HG03565 (cell line): ENCODE results near the gene FARP1.

Experiments
- ATAC-seq: cut with Tn5 transposase; IDR thresholded peaks from one replicate; pipeline ENCODE4 v1.9.1; 2021; ENCODE audit warnings: mild to moderate bottlenecking, moderate library complexity; ENCODE audit not compliant: unreplicated experiment

FARP1 gene

GRCh38 chr13:98275681-98276171 is 132.8 kb downstream of the FARP1 start:
- no peak for ATAC-seq

- ATAC-seq, result no peak
Measured at GRCh38 chr13:98276486-98276885, 133.6 kb downstream of the FARP1 start.

GRCh38 chr13:98278068-98278724 is 135.3 kb downstream of the FARP1 start:
- no peak for ATAC-seq

- ATAC-seq, result no peak
Measured at GRCh38 chr13:98279473-98280175, 136.7 kb downstream of the FARP1 start.

- ATAC-seq, result no peak
Measured at GRCh38 chr13:98280176-98280510, 137.2 kb downstream of the FARP1 start.

GRCh38 chr13:98284679-98285078 is 141.8 kb downstream of the FARP1 start:
- ATAC-seq, result no peak

GRCh38 chr13:98285317-98285716 is 142.4 kb downstream of the FARP1 start:
- no peak for ATAC-seq

GRCh38 chr13:98285852-98286594 is 143.1 kb downstream of the FARP1 start:
- no peak for ATAC-seq

GRCh38 chr13:98286799-98287198 is 143.9 kb downstream of the FARP1 start:
- no peak for ATAC-seq

GRCh38 chr13:98288211-98288610 is 145.3 kb downstream of the FARP1 start:
- ATAC-seq, result no peak

GRCh38 chr13:98289339-98289945 is 146.5 kb downstream of the FARP1 start:
- ATAC-seq, result no peak

GRCh38 chr13:98290261-98290660 is 147.4 kb downstream of the FARP1 start:
- no peak for ATAC-seq

GRCh38 chr13:98291658-98292057 is 148.8 kb downstream of the FARP1 start:
- ATAC-seq, result no peak

- no peak for ATAC-seq
Measured at GRCh38 chr13:98293103-98293502, 150.2 kb downstream of the FARP1 start.

- no peak for ATAC-seq
Measured at GRCh38 chr13:98293570-98294142, 150.8 kb downstream of the FARP1 start.

- ATAC-seq, result no peak
Measured at GRCh38 chr13:98295371-98295770, 152.5 kb downstream of the FARP1 start.

- no peak for ATAC-seq
Measured at GRCh38 chr13:98297051-98297450, 154.2 kb downstream of the FARP1 start.

- ATAC-seq, result no peak
Measured at GRCh38 chr13:98297745-98298144, 154.9 kb downstream of the FARP1 start.

GRCh38 chr13:98298599-98298998 is 155.7 kb downstream of the FARP1 start:
- no peak for ATAC-seq

GRCh38 chr13:98299235-98299965 is 156.5 kb downstream of the FARP1 start:
- ATAC-seq, result no peak
